MG63 (cell line): ENCODE results near the gene ZNF594. TPM values are rescaled to one million over a fixed set of nuclear protein-coding genes. Genes with fewer than 3 reads are reported as not detected.
"Not testable (repeated sequence)": the region's sequence is repeated elsewhere in the genome, so short reads cannot be mapped to it uniquely, and the experiment has no call there.

Experiments
- DNase-seq: peaks from one replicate; pipeline ENCODE4 v3.0.0-alpha.2; 2020
- H3K27me3 ChIP-seq: fragments of 250-450 bp; sonication (Bioruptor Pico); 2 replicates; pipeline ENCODE4 v1.5.1; 2020; ENCODE audit warnings: mild to moderate bottlenecking, moderate library complexity
- H3K36me3 ChIP-seq: fragments of 250-450 bp; sonication (Bioruptor Pico); 2 replicates; pipeline ENCODE4 v1.5.1; 2020; ENCODE audit warnings: mild to moderate bottlenecking, moderate library complexity
- H3K4me3 ChIP-seq: fragments of 250-450 bp; sonication (Bioruptor Pico); 2 replicates; pipeline ENCODE4 v1.5.1; 2020; ENCODE audit warnings: mild to moderate bottlenecking, moderate library complexity
- H3K9me3 ChIP-seq: fragments of 250-450 bp; sonication (Bioruptor Pico); 2 replicates; pipeline ENCODE4 v1.5.1; 2020; ENCODE audit warnings: mild to moderate bottlenecking, moderate library complexity
- total RNA-seq: library from RNA; depleted of rRNA; stranded (reverse); fragments of >200 nt; shearing (Covaris generic); gene quantifications from 2 replicates; pipeline ENCODE4 v1.2.3, GENCODE V29; 2014; ENCODE audit warnings: low replicate concordance; rRNA removed

The ZNF594 gene
- total RNA-seq, 1 experiment from 2014 or later, result 3.1 TPM

- not testable (repeated sequence) for H3K4me3 ChIP-seq, H3K27me3 ChIP-seq, DNase-seq, H3K36me3 ChIP-seq, H3K9me3 ChIP-seq
Observed at GRCh38 chr17:5131799-5132502, 59.7 kb downstream of the ZNF594 start.

- DNase-seq, result no peak
Observed at GRCh38 chr17:5131146-5131715, 60.4 kb downstream of the ZNF594 start.

DNA sequence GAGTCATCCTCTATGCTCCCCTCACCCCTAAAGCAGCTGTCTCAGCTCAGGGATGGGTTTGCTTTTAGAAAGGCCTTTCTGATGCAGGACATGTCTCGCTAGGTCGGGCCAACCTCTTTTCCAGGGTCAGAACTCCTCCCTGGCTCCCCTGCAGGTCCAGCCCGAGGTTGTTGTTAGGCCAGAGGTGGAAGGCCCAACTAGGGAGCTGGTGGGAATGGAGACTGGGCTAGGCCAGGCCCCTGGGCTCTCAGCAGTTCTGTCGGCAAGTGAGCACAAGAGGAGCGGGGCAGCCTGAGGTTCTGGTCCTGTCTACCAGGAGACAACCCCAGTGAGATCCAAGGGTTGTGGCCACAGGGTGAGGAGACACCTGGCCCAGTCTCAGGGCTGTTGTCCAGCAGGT lies 61.0 kb downstream of the ZNF594 start:
- H3K4me3 ChIP-seq, H3K9me3 ChIP-seq, H3K27me3 ChIP-seq, H3K36me3 ChIP-seq, DNase-seq: not testable (repeated sequence)

More at GRCh38 chr17:5131146-5131715, 60.4 kb downstream of the ZNF594 start:
- H3K9me3 ChIP-seq, result no peaks in the 10 kb centered on the region
- H3K27me3 ChIP-seq, result no peaks in the 10 kb centered on the region
- no peaks in the 10 kb centered on the region for H3K36me3 ChIP-seq
- no peak overlapping the region for H3K4me3 ChIP-seq

DNA sequence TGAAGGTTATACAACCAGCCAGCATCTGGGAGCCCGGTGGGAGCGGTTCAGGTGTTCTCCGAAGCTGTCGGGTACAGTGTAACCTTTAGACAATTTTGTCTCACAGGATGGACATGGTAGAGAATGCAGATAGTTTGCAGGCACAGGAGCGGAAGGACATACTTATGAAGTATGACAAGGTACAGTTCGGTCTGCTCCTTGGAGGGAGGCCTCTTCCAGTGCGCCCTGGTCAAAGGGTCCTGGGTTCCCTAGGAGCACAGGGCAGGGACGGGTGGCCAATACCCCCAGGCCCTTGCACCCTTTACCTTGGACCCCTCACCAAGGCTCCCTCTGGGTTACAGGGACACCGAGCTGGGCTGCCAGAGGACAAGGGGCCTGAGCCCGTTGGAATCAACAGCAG lies 61.4 kb downstream of the ZNF594 start:
- not testable (repeated sequence) for H3K27me3 ChIP-seq, H3K9me3 ChIP-seq, H3K36me3 ChIP-seq, H3K4me3 ChIP-seq, DNase-seq

GRCh38 chr17:5129770-5130169 lies 61.9 kb downstream of the ZNF594 start:
- not testable (repeated sequence) for H3K9me3 ChIP-seq

More at GRCh38 chr17:5129770-5130169, 61.9 kb downstream of the ZNF594 start:
- DNase-seq, H3K4me3 ChIP-seq, H3K36me3 ChIP-seq, H3K27me3 ChIP-seq: not testable (repeated sequence)

Other genes with a start within 250 kb of the ZNF594 start
- 182 and 263 TPM in 2 replicates for gene PFN1, start 243.3 kb downstream of the ZNF594 start, total RNA-seq
- gene ENO3, start 240.7 kb downstream of the ZNF594 start, total RNA-seq, result 1.3 TPM in 1 of 2 replicates, not detected in the other
- gene SPAG7, start 224.1 kb downstream of the ZNF594 start, total RNA-seq, result 32.2 and 88.3 TPM in 2 replicates
- gene CAMTA2, start 204.2 kb downstream of the ZNF594 start, total RNA-seq, result 1.9 and 5.6 TPM in 2 replicates
- not detected in 2 replicates for gene INCA1, start 194.3 kb downstream of the ZNF594 start, total RNA-seq
- 19.1 and 58.1 TPM in 2 replicates for gene KIF1C, start 193.9 kb downstream of the ZNF594 start, total RNA-seq
- gene SLC52A1, start 156.4 kb downstream of the ZNF594 start, total RNA-seq, result not detected in 2 replicates
- gene ZFP3, start 113.4 kb downstream of the ZNF594 start, total RNA-seq, result 0.40 and 1.4 TPM in 2 replicates
- 10.7 and 15.9 TPM in 2 replicates for gene ZNF232, start 80.0 kb downstream of the ZNF594 start, total RNA-seq
- gene USP6, start 75.8 kb downstream of the ZNF594 start, total RNA-seq, result not detected in 2 replicates
- not detected in 2 replicates for gene SCIMP, start 43.0 kb upstream of the ZNF594 start, total RNA-seq
- gene RABEP1, start 90.4 kb upstream of the ZNF594 start, total RNA-seq, result 41.0 and 46.9 TPM in 2 replicates
- 52.1 and 124 TPM in 2 replicates for gene NUP88, start 227.8 kb upstream of the ZNF594 start, total RNA-seq
- 19.4 and 26.6 TPM in 2 replicates for gene RPAIN, start 228.3 kb upstream of the ZNF594 start, total RNA-seq
- 525 and 616 TPM in 2 replicates for gene C1QBP, start 247.3 kb upstream of the ZNF594 start, total RNA-seq